Gastrocnemius medialis (tissue), 4 donors: ENCODE measurements around the gene SURF4. TPM values are rescaled to one million over a fixed set of nuclear protein-coding genes. Genes with fewer than 3 reads are reported as not detected.
"Not testable (repeated sequence)": the region's sequence is repeated elsewhere in the genome, so short reads cannot be mapped to it uniquely, and the experiment has no call there.

Source experiments
- ATAC-seq, 2 donors: fragments of 150-250 bp; one replicate each; pipeline ENCODE4 v1.9.1; 2016
- DNase-seq, 2 donors: peaks; one replicate each; pipeline ENCODE4 v3.0.0-alpha.2; 2019
- H3K27ac ChIP-seq, 4 donors: fragments of 200-600 bp; sonication (generic); 1 replicate in 1 of 4; 2 replicates in 3 of 4; pipeline ENCODE4 v1.5.1; 2016 to 2018; ENCODE audit warnings: mild to moderate bottlenecking in 2 of 4, moderate library complexity in 1 of 4
- H3K27me3 ChIP-seq, 3 donors: fragments of 200-600 bp; sonication (generic) in 2 of 3; 1 replicate in 1 of 3; 2 replicates in 2 of 3; pipeline versions ENCODE4 v1.5.1 to v1.6.0; 2016 to 2019; ENCODE audit warnings: mild to moderate bottlenecking in 1 of 3, moderate library complexity in 1 of 3
- H3K36me3 ChIP-seq, 2 donors: fragments of 200-600 bp; sonication (generic) in 1 of 2; one replicate each; pipeline ENCODE4 v1.5.1; 2017 to 2018
- H3K4me1 ChIP-seq, 2 donors: fragments of 200-600 bp; sonication (generic) in 1 of 2; one replicate each; pipeline ENCODE4 v1.5.1; 2016 to 2017; ENCODE audit warnings: mild to moderate bottlenecking in 2 of 2
- H3K4me3 ChIP-seq, 4 donors: fragments of 200-600 bp; sonication (generic) in 3 of 4; 1 replicate in 1 of 4; 2 replicates in 3 of 4; pipeline ENCODE4 v1.5.1; 2016 to 2019; ENCODE audit warnings: mild to moderate bottlenecking in 2 of 4
- H3K9me3 ChIP-seq, 3 donors: fragments of 200-600 bp; sonication (generic) in 2 of 3; 1 replicate in 1 of 3; 2 replicates in 2 of 3; pipeline ENCODE4 v1.5.1; 2016 to 2019
- POLR2A ChIP-seq, 2 donors: fragments of 450-650 bp; IDR thresholded peaks; one replicate each; pipeline ENCODE4 v1.6.1; 2017; ENCODE audit warnings: antibody characterized with exemption in 2 of 2, mild to moderate bottlenecking in 2 of 2, moderate library complexity in 2 of 2
- in situ Hi-C, 4 donors: fragments of 200-750 bp; cut with MboI; loops; one replicate each; pipeline versions ENCODE4 v1.15.0 to v1.8.0; 2017; ENCODE audit warnings: low sequenced_read_pairs in 4 of 4
- intact Hi-C: fragments of 100-400 bp; cut with DNase I; formaldehyde crosslinking; loops from one replicate; pipeline ENCODE4 v1.15.1; 2023; ENCODE audit warnings: low total_unique reads
- total RNA-seq, 4 donors: library from RNA; depleted of rRNA; stranded (reverse); fragments of >200 nt; gene quantifications; one replicate each; pipeline versions ENCODE4 v1.1.0 to v1.2.3, GENCODE V29; 2016
- TF ChIP-seq, protein P1 (sequence below), 5 experiments: fragments of 450-650 bp in 3 of 5; fragments of 200-600 bp in 2 of 5; sonication (generic) in 2 of 5; IDR thresholded peaks in 4 of 5; conservative IDR thresholded peaks in 1 of 5; 1 replicate in 4 of 5; 2 replicates in 1 of 5; pipeline ENCODE4 v1.5.1; 2016 to 2019; ENCODE audit warnings: antibody characterized with exemption in 5 of 5, mild to moderate bottlenecking in 3 of 5, moderate library complexity in 3 of 5

SURF4 gene
- total RNA-seq, 4 donors from 2014 or later: 62.9 to 98.4 (median 73.4) TPM

DNA sequence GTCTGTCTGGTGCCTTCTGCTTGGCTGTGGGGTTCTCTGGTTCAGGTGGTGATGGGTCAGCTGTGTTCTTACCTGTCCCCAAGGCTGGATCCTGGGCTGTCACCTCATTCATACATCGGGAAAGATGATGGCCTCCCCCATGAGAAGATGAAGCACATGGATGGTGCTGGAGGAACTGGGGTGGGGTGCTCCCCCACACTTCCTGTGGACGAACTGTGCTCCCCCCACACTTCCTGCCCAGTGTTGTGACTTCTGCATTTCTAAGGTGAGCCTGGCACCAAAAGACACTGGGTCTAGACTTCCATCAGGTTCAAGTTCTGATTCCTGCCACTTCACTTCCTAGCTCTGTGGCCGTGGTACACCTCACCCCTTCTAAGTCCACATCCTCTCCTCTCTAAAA lies 35.6 kb downstream of the SURF4 start:
- no peak overlapping the region for H3K4me3 ChIP-seq
- intact Hi-C loops: loop anchor here (10.0 kb wide), 1 partner anchor 145 kb away; no protein-coding TSS in a partner anchor
- H3K27me3 ChIP-seq: no peaks in the 10 kb centered on the region
- no peak overlapping the region for H3K27ac ChIP-seq
- no peak for DNase-seq
- H3K36me3 ChIP-seq: peaks cover 0 to 55% of the 10 kb centered on the region in 2 donors
- TF ChIP-seq POLR2A (IDR thresholded peaks at IDR 0.05): no peak
- TF ChIP-seq, protein P1, sequence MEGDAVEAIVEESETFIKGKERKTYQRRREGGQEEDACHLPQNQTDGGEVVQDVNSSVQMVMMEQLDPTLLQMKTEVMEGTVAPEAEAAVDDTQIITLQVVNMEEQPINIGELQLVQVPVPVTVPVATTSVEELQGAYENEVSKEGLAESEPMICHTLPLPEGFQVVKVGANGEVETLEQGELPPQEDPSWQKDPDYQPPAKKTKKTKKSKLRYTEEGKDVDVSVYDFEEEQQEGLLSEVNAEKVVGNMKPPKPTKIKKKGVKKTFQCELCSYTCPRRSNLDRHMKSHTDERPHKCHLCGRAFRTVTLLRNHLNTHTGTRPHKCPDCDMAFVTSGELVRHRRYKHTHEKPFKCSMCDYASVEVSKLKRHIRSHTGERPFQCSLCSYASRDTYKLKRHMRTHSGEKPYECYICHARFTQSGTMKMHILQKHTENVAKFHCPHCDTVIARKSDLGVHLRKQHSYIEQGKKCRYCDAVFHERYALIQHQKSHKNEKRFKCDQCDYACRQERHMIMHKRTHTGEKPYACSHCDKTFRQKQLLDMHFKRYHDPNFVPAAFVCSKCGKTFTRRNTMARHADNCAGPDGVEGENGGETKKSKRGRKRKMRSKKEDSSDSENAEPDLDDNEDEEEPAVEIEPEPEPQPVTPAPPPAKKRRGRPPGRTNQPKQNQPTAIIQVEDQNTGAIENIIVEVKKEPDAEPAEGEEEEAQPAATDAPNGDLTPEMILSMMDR (IDR thresholded peaks at IDR 0.05 in 4 of 5, conservative IDR thresholded peaks at IDR 0.05 in 1 of 5): no peak
- H3K4me1 ChIP-seq: peaks cover 11 to 18% of the 10 kb centered on the region in 2 donors
- H3K9me3 ChIP-seq: no peaks in the 10 kb centered on the region
- ATAC-seq: no peak
- in situ Hi-C loops: no loop called here

DNA sequence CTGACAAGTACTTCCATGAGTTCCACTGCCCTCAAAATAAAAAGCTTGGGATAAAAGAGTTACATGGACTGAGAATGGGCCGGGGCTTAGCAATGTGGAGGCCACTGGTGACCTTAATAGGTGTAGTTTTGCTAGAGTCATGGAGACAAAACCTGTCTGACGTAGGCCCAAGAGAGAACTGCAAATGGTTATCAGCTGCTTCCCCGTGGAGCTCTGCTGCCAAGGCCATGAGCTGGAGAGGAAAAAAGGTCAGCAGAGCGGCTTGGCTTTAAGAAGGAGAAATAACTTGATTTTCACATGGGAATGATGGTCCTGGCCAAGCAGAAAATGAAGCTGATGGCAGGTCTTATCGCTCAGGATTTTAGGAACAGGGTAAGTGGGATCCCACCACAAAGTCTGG lies 36.2 kb downstream of the SURF4 start:
- DNase-seq (no peak), ATAC-seq (no peak)
- peak overlapping the region in 2 of 4 donors; percentile 5 to 48 for H3K27ac ChIP-seq
- peaks cover 0 to 51% of the 10 kb centered on the region in 2 donors for H3K36me3 ChIP-seq
- no peaks in the 10 kb centered on the region for H3K27me3 ChIP-seq
- H3K9me3 ChIP-seq: no peaks in the 10 kb centered on the region
- H3K4me3 ChIP-seq: no peak overlapping the region
- TF ChIP-seq, protein P1 (IDR thresholded peaks at IDR 0.05 in 4 of 5, conservative IDR thresholded peaks at IDR 0.05 in 1 of 5): no peak
- TF ChIP-seq POLR2A (IDR thresholded peaks at IDR 0.05): no peak
- in situ Hi-C loops (no loop called here), intact Hi-C loops (loop anchor here (10.0 kb wide), 1 partner anchor 145 kb away; no protein-coding TSS in a partner anchor)
- H3K4me1 ChIP-seq: peaks cover 17 to 24% of the 10 kb centered on the region in 2 donors

DNA sequence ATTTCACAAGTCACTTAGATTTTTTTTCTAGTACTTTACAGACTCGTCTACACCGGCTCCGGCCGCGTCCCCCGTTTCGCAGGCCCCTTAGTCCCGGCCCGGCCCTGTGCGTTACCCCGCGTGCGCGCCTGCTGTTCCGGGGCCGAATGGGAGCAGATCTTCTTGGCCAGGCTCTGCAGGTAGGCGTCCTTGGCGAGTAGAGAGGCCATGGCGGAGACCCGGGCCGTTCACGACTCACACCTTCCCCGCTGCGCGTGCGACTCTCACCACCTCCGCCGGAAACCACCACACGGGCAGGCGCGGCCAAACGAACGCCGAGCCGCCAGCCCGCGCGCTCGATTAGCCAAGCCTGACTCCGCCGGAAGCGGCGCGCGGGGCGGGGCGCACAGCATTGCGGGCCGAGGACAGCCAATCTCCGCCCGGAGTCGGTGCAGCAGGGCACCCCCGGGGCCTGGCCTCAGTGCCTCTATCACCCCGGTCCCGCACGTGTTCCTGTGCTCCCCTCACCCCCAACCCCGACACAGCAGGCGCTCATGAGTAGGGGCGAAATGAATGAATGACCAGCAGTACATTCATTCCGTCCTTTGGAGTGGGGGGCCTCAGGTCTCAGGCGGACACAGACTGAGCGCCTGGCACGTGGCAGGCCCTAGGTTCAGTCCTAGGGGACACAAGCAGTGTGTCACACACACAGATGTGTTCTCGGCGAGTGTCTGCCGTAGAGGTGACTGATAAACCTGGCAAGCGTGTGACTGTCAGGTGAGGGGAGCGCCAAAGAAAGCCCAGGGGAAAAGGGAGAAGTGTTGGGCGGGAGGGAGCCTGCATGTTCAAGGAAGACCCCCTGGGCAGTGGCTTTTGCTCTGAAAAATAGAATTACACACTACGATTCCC lies 39.7 kb downstream of the SURF4 start, which contains the start of gene SURF6:
Gene SURF6, minus strand, starts transcription at position 265 of the 888 bp plus-strand sequence. Its CDS starts 56 bp downstream, at position 209.
- intact Hi-C loops: loop anchor here (1.0 kb wide), 3 partner anchors 12 to 82 kb away; partner anchors contain the start of genes MED22, REXO4, RPL7A and STKLD1
- peak within 1 kb of the TSS; percentile 75 to 96 (median 90) for H3K4me3 ChIP-seq
- peak; percentile 92 to 95 for ATAC-seq
- in situ Hi-C loops: no loop called here
- peaks cover 22 to 30% of the 10 kb centered on the region in 2 donors for H3K4me1 ChIP-seq
- peak; percentile 65 to 70 for TF ChIP-seq POLR2A (IDR thresholded peaks at IDR 0.05)
- TF ChIP-seq, protein P1 (IDR thresholded peaks at IDR 0.05 in 4 of 5, conservative IDR thresholded peaks at IDR 0.05 in 1 of 5): peak in 1 of 5 experiments; percentile 13
- peak within 1 kb of the TSS; percentile 80 to 90 (median 87) for H3K27ac ChIP-seq
- no peaks in the 10 kb centered on the region for H3K9me3 ChIP-seq
- H3K36me3 ChIP-seq: peaks cover 0 to 53% of the 10 kb centered on the region in 2 donors
- DNase-seq: peak; percentile 85 to 88
- H3K27me3 ChIP-seq: no peaks in the 10 kb centered on the region

DNA sequence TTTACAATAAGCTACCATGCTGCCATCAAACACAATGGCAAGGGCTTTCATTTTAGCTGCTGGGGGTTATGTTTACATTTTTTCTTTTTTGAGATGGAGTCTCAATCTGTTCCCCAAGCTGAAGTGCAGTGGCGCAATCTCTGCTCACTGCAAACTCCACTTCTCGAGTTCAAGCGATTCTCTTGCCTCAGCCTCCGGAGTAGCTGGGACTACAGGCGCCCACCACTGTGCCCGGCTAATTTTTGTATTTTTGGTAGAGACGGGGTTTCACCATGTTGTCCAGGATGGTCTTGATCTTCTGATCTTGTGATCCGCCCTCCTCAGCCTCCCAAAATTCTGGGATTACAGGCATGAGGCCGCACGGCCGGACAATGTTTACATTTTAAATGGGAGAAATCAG lies 41.0 kb downstream of the SURF4 start:
- H3K27ac ChIP-seq: peak overlapping the region in 1 of 4 donors; percentile 80
- peaks cover 0 to 51% of the 10 kb centered on the region in 2 donors for H3K36me3 ChIP-seq
- peak in 1 of 2 donors; percentile 3 for DNase-seq
- intact Hi-C loops, ATAC-seq, H3K9me3 ChIP-seq, H3K27me3 ChIP-seq, in situ Hi-C loops: not testable (repeated sequence)
- H3K4me3 ChIP-seq: peak overlapping the region; percentile 75 to 96 (median 90)
- peaks cover 22 to 30% of the 10 kb centered on the region in 2 donors for H3K4me1 ChIP-seq

DNA sequence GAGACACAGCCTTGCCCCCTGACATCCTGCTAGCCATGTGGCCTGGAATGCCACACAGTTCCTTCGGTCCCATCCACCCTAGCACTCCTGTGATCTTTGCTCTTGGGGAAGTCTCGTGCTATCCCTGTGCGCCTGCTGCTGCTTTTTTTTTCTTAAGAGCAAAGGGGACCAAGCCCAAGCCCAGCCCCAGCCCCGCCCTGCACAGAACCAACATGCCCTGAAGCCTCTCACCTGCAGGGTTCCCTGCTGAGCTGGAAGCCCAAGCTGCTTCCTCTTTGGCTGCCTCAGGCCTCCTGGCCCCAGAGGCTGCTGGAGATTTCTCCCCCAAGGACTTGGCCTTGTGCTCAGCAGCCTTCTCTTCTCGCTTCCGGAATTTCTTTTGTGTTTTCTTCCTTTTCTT lies 41.7 kb downstream of the SURF4 start:
- peak in 1 of 2 donors; percentile 8 for DNase-seq
- peaks cover 0 to 48% of the 10 kb centered on the region in 2 donors for H3K36me3 ChIP-seq
- intact Hi-C loops: no loop called here

More for the DNA sequence above, 41.7 kb downstream of the SURF4 start:
- TF ChIP-seq, protein P1 (IDR thresholded peaks at IDR 0.05 in 4 of 5, conservative IDR thresholded peaks at IDR 0.05 in 1 of 5): no peak
- TF ChIP-seq POLR2A (IDR thresholded peaks at IDR 0.05): no peak
- no peak overlapping the region for H3K4me3 ChIP-seq
- no peaks in the 10 kb centered on the region for H3K27me3 ChIP-seq
- peaks cover 22 to 25% of the 10 kb centered on the region in 2 donors for H3K4me1 ChIP-seq
- no peak for ATAC-seq
- no peaks in the 10 kb centered on the region for H3K9me3 ChIP-seq
- in situ Hi-C loops: no loop called here
- no peak overlapping the region for H3K27ac ChIP-seq
